ENCODE results near the gene GLDN. TPM values are rescaled to one million over a fixed set of nuclear protein-coding genes. Genes with fewer than 3 reads are reported as not detected.

GLDN gene
- total RNA-seq, 1 donor from 2014 or later = 3.4 TPM

- Histone ChIP-seq H3K27me3 (no peaks in the 10 kb centered on the region), H3K4me1 (no peaks in the 10 kb centered on the region), H3K36me3 (peaks cover 9 to 23% of the 10 kb centered on the region in 2 donors), H3K9me3 (no peaks in the 10 kb centered on the region), H3K4me3 (no peak overlapping the region), H3K27ac (no peak overlapping the region)
- intact Hi-C loops (cut with DNase I) = no loop called here
- TF ChIP-seq CTCF (IDR thresholded peaks at IDR 0.05) = no peak
- DNase-seq (ENCODE audit: low spot score in 2 of 2) = no peak
Measured at GRCh38 chr15:51448622-51449399, 107.4 kb downstream of the GLDN start.

- H3K4me1 ChIP-seq = no peaks in the 10 kb centered on the region
- H3K36me3 ChIP-seq = peaks cover 9 to 30% of the 10 kb centered on the region in 2 donors
- no peak for TF ChIP-seq CTCF (IDR thresholded peaks at IDR 0.05)
- H3K27me3 ChIP-seq = no peaks in the 10 kb centered on the region
- H3K27ac ChIP-seq = no peak overlapping the region
- no peak overlapping the region for H3K4me3 ChIP-seq
- DNase-seq (ENCODE audit: low spot score in 2 of 2) = no peak
- no peaks in the 10 kb centered on the region for H3K9me3 ChIP-seq
- intact Hi-C loops (cut with DNase I) = no loop called here
Measured at GRCh38 chr15:51450001-51450400, 108.5 kb downstream of the GLDN start.

Other genes starting within 250 kb of the GLDN start
- 2.6 TPM for gene TNFAIP8L3, start 246.7 kb upstream of the GLDN start, total RNA-seq
- 95.7 TPM for gene CYP19A1, start 3.1 kb upstream of the GLDN start, total RNA-seq

All from ascending aorta (tissue), 2 donors.